ENCODE data around the gene SORL1-AS1.

Gene SORL1-AS1

DNA sequence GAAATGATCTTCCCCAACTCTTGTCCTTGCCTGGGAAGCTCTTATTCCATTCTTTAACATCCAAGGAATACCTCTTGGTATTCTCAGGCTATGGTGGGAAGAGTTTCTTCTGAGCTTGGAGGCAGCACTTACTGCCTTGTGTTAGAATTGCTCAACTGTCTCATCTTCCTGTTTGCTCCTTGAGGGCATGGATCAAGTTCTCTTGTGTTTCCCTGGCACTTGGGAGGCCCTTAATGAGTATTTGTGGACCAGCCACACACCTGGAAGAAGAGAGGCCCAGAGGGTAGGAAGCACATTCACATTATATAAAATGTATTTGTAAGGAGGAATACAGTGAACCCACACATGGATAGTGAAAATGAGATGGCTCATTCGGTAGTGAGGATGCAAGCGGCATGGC is 3.4 kb upstream of the SORL1-AS1 start:
- no peak overlapping the region for H3K4me3 ChIP-seq (replicated peaks; ENCODE audit: insufficient read depth, low read length)
- no peaks in the 10 kb centered on the region for H3K27me3 ChIP-seq (ENCODE audit: insufficient read depth, poor library complexity, severe bottlenecking)
- TF ChIP-seq SPI1 (IDR thresholded peaks at IDR 0.05; ENCODE audit: borderline replicate concordance, low read depth) (no peak), POLR2AphosphoS5 (IDR thresholded peaks at IDR 0.05; ENCODE audit: low read depth) (no peak), GABPA (IDR thresholded peaks at IDR 0.05; ENCODE audit: low read depth) (no peak), CTCF (IDR thresholded peaks at IDR 0.05; ENCODE audit: insufficient read depth, low read length) (no peak)
- TF ChIP-seq, protein P1, sequence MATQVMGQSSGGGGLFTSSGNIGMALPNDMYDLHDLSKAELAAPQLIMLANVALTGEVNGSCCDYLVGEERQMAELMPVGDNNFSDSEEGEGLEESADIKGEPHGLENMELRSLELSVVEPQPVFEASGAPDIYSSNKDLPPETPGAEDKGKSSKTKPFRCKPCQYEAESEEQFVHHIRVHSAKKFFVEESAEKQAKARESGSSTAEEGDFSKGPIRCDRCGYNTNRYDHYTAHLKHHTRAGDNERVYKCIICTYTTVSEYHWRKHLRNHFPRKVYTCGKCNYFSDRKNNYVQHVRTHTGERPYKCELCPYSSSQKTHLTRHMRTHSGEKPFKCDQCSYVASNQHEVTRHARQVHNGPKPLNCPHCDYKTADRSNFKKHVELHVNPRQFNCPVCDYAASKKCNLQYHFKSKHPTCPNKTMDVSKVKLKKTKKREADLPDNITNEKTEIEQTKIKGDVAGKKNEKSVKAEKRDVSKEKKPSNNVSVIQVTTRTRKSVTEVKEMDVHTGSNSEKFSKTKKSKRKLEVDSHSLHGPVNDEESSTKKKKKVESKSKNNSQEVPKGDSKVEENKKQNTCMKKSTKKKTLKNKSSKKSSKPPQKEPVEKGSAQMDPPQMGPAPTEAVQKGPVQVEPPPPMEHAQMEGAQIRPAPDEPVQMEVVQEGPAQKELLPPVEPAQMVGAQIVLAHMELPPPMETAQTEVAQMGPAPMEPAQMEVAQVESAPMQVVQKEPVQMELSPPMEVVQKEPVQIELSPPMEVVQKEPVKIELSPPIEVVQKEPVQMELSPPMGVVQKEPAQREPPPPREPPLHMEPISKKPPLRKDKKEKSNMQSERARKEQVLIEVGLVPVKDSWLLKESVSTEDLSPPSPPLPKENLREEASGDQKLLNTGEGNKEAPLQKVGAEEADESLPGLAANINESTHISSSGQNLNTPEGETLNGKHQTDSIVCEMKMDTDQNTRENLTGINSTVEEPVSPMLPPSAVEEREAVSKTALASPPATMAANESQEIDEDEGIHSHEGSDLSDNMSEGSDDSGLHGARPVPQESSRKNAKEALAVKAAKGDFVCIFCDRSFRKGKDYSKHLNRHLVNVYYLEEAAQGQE (IDR thresholded peaks at IDR 0.05; ENCODE audit: insufficient replicate concordance, low read depth): no peak
- peak overlapping the region; percentile 51 for H3K27ac ChIP-seq (replicated peaks)
- no peak for DNase-seq (ENCODE audit: low read depth in 1 of 2, low spot score in 1 of 2)

DNA sequence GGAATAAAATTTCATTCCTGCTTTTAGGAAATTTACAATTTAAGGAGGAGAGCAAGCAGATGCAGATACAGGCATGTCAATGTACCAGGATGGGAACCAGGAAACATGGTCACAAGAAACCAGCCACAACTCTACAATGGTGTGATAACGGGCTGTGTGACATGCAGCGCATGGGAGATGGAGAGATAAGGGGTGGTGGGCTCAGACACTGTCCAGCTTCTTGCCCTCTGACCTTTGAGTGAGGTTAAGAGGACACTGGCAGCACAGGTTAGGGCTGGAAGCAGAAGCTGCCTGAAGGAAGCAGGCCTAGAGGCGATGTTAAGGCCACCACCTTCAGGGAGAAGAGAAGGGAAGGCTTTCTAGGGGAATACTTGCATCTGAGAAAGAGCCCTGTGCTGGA is 2.3 kb upstream of the SORL1-AS1 start:
- H3K27ac ChIP-seq (replicated peaks): no peak overlapping the region
- DNase-seq (ENCODE audit: low read depth in 1 of 2, low spot score in 1 of 2): no peak
- H3K4me3 ChIP-seq (replicated peaks; ENCODE audit: insufficient read depth, low read length): no peak overlapping the region
- H3K27me3 ChIP-seq (ENCODE audit: insufficient read depth, poor library complexity, severe bottlenecking): no peaks in the 10 kb centered on the region
- TF ChIP-seq POLR2AphosphoS5 (IDR thresholded peaks at IDR 0.05; ENCODE audit: low read depth) (no peak), SPI1 (IDR thresholded peaks at IDR 0.05; ENCODE audit: borderline replicate concordance, low read depth) (no peak), CTCF (IDR thresholded peaks at IDR 0.05; ENCODE audit: insufficient read depth, low read length) (no peak), GABPA (IDR thresholded peaks at IDR 0.05; ENCODE audit: low read depth) (no peak)
- TF ChIP-seq, protein P1 (IDR thresholded peaks at IDR 0.05; ENCODE audit: insufficient replicate concordance, low read depth): no peak

DNA sequence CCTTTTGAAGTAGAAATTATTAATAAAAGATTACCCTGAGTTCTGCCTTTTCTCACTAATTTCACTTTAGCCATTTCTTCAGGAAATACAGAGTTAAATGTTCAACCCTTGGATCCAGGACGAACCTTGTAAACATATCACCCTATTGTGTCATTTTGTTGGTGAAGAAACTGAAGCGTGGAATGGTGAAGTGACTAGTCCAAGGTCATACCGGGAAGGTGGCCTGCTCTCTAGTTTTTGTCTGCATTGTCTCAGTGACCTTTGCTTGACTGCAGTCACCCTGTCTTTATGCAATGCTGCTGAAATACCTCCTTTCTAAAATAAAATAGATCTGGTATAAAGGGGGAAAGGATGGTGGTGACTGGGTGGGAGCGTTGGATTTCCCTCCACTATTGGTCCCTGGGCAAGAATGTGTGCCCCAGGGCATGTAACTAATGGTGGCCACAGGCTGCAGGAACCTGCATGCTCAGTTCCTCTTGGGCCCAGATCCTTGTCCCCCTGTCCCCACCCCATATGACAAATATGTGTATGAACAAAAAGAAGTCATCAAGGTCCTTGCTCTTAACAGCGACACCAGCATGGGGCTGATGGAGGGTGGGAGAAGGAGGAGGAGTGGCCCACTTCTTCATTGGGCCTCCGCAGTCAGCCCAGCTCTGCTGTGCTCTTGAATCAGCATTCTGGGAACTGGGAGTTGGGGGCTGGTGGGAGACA is 977 bp upstream of the SORL1-AS1 start:
- Histone ChIP-seq H3K4me3 (replicated peaks; ENCODE audit: insufficient read depth, low read length) (peak overlapping the region; percentile 73), H3K27me3 (ENCODE audit: insufficient read depth, poor library complexity, severe bottlenecking) (no peaks in the 10 kb centered on the region), H3K27ac (replicated peaks) (peak overlapping the region; percentile 80)
- peak in 1 of 2 experiments; percentile 33 for DNase-seq (ENCODE audit: low read depth in 1 of 2, low spot score in 1 of 2)
- TF ChIP-seq POLR2AphosphoS5 (IDR thresholded peaks at IDR 0.05; ENCODE audit: low read depth) (no peak), SPI1 (IDR thresholded peaks at IDR 0.05; ENCODE audit: borderline replicate concordance, low read depth) (no peak), CTCF (IDR thresholded peaks at IDR 0.05; ENCODE audit: insufficient read depth, low read length) (no peak), GABPA (IDR thresholded peaks at IDR 0.05; ENCODE audit: low read depth) (no peak)
- TF ChIP-seq, protein P1 (IDR thresholded peaks at IDR 0.05; ENCODE audit: insufficient replicate concordance, low read depth): no peak
